ENCODE measurements around the gene RAB40B.

The RAB40B gene

DNA sequence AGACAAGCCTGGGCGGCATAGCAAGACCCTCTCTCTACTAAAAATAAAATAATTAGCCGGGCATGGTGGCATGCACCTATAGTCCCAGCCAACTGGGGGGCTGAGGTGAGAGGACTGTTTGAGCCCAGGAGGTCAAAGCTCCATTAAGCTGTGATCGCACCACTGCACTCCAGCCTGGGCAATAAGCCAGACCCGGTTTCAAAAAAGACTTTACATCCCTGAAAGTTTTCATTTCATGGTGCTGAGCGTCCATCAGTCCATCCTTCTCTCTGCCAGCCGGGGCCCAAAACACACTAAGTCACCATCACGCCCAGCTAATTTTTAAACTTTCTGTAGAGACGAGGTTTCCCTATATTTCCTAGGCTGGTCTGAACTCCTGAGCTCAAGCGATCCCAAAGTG is 10.6 kb downstream of the RAB40B start:
- TF ChIP-seq, protein P1, sequence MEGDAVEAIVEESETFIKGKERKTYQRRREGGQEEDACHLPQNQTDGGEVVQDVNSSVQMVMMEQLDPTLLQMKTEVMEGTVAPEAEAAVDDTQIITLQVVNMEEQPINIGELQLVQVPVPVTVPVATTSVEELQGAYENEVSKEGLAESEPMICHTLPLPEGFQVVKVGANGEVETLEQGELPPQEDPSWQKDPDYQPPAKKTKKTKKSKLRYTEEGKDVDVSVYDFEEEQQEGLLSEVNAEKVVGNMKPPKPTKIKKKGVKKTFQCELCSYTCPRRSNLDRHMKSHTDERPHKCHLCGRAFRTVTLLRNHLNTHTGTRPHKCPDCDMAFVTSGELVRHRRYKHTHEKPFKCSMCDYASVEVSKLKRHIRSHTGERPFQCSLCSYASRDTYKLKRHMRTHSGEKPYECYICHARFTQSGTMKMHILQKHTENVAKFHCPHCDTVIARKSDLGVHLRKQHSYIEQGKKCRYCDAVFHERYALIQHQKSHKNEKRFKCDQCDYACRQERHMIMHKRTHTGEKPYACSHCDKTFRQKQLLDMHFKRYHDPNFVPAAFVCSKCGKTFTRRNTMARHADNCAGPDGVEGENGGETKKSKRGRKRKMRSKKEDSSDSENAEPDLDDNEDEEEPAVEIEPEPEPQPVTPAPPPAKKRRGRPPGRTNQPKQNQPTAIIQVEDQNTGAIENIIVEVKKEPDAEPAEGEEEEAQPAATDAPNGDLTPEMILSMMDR (IDR thresholded peaks at IDR 0.05; ENCODE audit: control insufficient read depth, extremely low read depth, insufficient read depth) = no peak
- DNase-seq (ENCODE audit: low read depth) = no peak
- no peak overlapping the region for H3K4me3 ChIP-seq (ENCODE audit: low read depth, low read length)

DNA sequence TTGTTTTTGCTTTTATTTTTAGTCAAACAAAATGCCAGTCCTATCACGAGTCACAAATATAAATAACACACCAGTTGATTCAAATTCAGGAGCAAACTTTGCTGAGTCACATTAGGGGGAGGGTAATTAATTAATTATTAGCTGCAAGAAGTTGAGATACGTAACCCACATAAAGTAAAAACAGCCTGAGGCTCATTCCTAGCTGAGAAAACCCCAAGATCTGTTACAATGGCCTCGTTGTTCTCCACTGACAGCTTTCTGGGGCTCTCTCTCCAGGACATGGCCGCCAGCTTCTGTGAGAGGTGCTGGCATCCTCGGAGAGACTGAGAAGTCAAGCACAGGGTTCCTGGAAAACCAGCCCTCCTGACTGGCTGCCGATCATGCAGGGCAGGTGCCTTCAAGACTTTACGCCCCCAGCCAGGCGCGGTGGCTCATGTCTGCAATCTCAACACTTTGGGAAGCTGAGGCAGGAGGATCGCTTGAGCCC is 11.1 kb downstream of the RAB40B start:
- no peak overlapping the region for H3K4me3 ChIP-seq (ENCODE audit: low read depth, low read length)

GRCh38 chr17:82686366-82687324 is 11.9 kb downstream of the RAB40B start:
- TF ChIP-seq, protein P1 (IDR thresholded peaks at IDR 0.05; ENCODE audit: control insufficient read depth, extremely low read depth, insufficient read depth) = no peak
- no peak overlapping the region for H3K4me3 ChIP-seq (ENCODE audit: low read depth, low read length)
- DNase-seq (ENCODE audit: low read depth) = no peak

More for the DNA sequence above, 11.1 kb downstream of the RAB40B start:
- peak; percentile 1 for DNase-seq (ENCODE audit: low read depth)
- TF ChIP-seq, protein P1 (IDR thresholded peaks at IDR 0.05; ENCODE audit: control insufficient read depth, extremely low read depth, insufficient read depth) = no peak

DNA sequence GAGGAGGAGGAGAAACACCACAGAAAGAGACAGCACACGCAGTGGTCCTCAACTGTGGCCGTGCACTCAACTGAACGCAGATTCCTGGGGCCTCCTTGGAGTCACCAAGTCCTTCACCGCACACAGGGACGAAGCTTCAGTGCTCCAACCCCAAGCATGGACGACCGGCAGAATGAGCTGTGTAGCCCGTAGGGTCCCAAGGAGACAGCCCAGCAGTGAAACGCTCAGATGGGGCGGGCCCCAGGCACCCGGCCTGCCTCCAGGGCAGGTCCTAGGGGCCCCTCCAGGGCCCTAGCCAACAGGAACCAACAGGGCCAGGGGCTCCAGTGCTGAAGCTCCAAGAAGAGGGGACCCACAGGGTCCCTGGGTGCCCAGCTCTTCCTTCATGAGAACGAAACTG is 13.2 kb downstream of the RAB40B start:
- H3K4me3 ChIP-seq (ENCODE audit: low read depth, low read length) = no peak overlapping the region
- TF ChIP-seq, protein P1 (IDR thresholded peaks at IDR 0.05; ENCODE audit: control insufficient read depth, extremely low read depth, insufficient read depth) = no peak
- no peak for DNase-seq (ENCODE audit: low read depth)

DNA sequence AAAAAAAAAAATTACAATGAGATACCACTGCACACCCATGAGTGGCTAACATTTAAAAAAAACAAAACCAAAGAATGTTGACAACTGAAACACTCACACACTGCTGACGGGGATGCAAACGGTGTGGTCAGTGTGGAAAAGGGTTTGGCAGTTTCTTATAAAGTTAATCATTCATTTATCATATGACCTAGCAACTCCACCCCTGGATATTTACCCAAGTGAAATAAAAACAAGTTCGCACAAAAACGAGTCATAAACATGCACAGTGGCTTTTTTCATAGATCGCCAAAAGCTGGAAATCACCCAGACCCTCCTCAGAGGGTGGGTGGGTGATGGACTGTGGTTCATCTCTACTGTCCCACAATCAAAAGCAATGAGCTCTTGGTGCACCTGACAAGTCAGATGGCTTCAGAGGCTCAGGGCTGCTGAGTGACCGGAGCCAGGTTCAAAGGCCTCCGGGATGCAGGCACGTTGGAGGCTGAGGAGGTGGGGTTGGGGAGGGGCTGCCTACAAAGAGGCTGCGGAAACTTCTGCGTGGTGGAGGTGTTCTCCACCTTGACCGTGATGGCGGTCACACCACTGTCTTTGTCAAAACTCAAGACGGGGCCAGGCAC is 14.2 kb downstream of the RAB40B start:
- no peak overlapping the region for H3K4me3 ChIP-seq (ENCODE audit: low read depth, low read length)
- DNase-seq (ENCODE audit: low read depth) = no peak
- TF ChIP-seq, protein P1 (IDR thresholded peaks at IDR 0.05; ENCODE audit: control insufficient read depth, extremely low read depth, insufficient read depth) = no peak

DNA sequence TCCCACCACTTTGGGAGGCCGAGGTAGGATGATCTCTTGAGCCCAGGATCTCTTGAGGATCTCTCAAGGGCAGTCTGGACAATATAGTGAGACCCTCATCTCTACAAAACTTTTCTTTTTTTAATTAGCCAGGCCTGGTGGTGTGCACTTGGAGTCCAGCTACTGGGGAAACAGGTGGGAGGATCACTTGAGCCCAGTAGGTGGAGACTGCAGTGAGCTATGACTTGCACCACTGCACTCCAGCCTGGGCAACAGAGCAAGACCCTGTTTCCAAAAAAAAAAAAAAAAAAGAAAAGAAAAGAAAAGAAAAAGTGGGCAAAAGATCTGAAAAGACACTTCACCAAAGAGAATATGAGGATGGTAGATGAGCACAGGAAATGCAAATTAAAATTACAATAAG is 15.0 kb downstream of the RAB40B start:
- DNase-seq (ENCODE audit: low read depth) = no peak
- TF ChIP-seq, protein P1 (IDR thresholded peaks at IDR 0.05; ENCODE audit: control insufficient read depth, extremely low read depth, insufficient read depth) = no peak
- no peak overlapping the region for H3K4me3 ChIP-seq (ENCODE audit: low read depth, low read length)
